UCSD-AML1 (cell line): Measurements from ENCODE around the gene SNCB.
"Not testable (repeated sequence)": the region's sequence is repeated elsewhere in the genome, so short reads cannot be mapped to it uniquely, and the experiment has no call there.

Source experiments
- DNase-seq: peaks from one replicate; lab custom pipeline; 2025; ENCODE audit not compliant: unreplicated experiment; lab: John Stamatoyannopoulos, UW

SNCB gene

GRCh38 chr5:176601901-176602482 lies 28.3 kb downstream of the SNCB start:
- no peak for DNase-seq

- DNase-seq, result not testable (repeated sequence)
Measured at GRCh38 chr5:176599749-176600430, 30.4 kb downstream of the SNCB start.

- peak; percentile 43 for DNase-seq
Measured at GRCh38 chr5:176597417-176598389, 32.6 kb downstream of the SNCB start.

GRCh38 chr5:176596689-176597416 lies 33.5 kb downstream of the SNCB start:
- peak; percentile 77 for DNase-seq

- no peak for DNase-seq
Measured at GRCh38 chr5:176596069-176596644, 34.2 kb downstream of the SNCB start.

- no peak for DNase-seq
Measured at GRCh38 chr5:176595386-176595943, 34.9 kb downstream of the SNCB start.

GRCh38 chr5:176594554-176594953 lies 35.8 kb downstream of the SNCB start:
- no peak for DNase-seq

GRCh38 chr5:176593273-176593869 lies 37.0 kb downstream of the SNCB start:
- DNase-seq, result no peak

- no peak for DNase-seq
Measured at GRCh38 chr5:176592573-176592972, 37.8 kb downstream of the SNCB start.

- not testable (repeated sequence) for DNase-seq
Measured at GRCh38 chr5:176591667-176592066, 38.7 kb downstream of the SNCB start.

GRCh38 chr5:176590035-176590717 lies 40.2 kb downstream of the SNCB start:
- DNase-seq, result no peak

GRCh38 chr5:176589039-176589769 lies 41.1 kb downstream of the SNCB start:
- DNase-seq, result no peak

- no peak for DNase-seq
Measured at GRCh38 chr5:176588297-176588696, 42.0 kb downstream of the SNCB start.

- DNase-seq, result no peak
Measured at GRCh38 chr5:176587398-176587797, 42.9 kb downstream of the SNCB start.

- DNase-seq, result no peak
Measured at GRCh38 chr5:176583076-176583475, 47.3 kb downstream of the SNCB start.

- no peak for DNase-seq
Measured at GRCh38 chr5:176581361-176581760, 49.0 kb downstream of the SNCB start.

GRCh38 chr5:176579323-176579722 lies 51.0 kb downstream of the SNCB start:
- DNase-seq, result no peak

- no peak for DNase-seq
Measured at GRCh38 chr5:176578391-176578808, 51.9 kb downstream of the SNCB start.
